Choroid plexus epithelial cell (primary cell): Measurements from ENCODE around the gene TFB2M.

Experiments used
- DNase-seq: peaks from one replicate; pipeline ENCODE4 v3.0.0-alpha.2; 2010; ENCODE audit warnings: low read depth
- H3K4me3 ChIP-seq: 2 replicates; pipeline ENCODE4 v1.5.1; 2011; ENCODE audit warnings: low read depth, mild to moderate bottlenecking, control low read depth, low read length, moderate library complexity
- TF ChIP-seq, protein P1 (sequence below): conservative IDR thresholded peaks from 2 replicates; pipeline ENCODE4 v1.5.1; 2011; ENCODE audit warnings: low read depth, mild to moderate bottlenecking, control low read depth, inconsistent platforms, low read length, moderate library complexity

Gene TFB2M

DNA sequence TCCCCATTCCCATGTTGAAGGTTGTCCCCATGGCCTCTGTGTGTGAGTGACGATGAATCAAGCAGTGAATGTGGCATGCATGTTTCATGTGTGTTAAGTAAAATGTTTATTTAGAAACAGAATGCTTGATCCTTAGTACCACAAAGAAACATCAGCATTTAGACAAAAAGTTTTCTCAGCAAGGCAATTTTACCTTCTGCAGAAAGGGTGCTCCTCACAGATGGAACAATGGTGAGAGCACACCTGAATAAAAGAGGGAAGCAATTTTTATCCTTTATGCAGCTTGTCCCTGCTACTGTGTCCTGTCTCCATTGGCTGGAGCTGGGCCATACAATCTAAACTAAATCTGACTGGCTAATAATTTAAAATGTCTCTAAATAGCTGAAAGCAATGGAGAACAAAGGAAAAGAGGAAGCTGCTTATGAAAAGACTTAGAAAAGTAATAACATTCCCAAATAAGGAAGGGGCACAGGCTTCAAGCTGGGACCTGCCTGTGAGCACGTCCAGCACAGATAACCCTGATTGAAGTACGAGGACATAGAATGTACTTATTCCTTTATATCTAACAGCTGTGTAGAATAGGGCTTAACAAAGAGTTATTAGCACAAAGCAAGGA, 50.6 kb downstream of the TFB2M start:
- TF ChIP-seq, protein P1, sequence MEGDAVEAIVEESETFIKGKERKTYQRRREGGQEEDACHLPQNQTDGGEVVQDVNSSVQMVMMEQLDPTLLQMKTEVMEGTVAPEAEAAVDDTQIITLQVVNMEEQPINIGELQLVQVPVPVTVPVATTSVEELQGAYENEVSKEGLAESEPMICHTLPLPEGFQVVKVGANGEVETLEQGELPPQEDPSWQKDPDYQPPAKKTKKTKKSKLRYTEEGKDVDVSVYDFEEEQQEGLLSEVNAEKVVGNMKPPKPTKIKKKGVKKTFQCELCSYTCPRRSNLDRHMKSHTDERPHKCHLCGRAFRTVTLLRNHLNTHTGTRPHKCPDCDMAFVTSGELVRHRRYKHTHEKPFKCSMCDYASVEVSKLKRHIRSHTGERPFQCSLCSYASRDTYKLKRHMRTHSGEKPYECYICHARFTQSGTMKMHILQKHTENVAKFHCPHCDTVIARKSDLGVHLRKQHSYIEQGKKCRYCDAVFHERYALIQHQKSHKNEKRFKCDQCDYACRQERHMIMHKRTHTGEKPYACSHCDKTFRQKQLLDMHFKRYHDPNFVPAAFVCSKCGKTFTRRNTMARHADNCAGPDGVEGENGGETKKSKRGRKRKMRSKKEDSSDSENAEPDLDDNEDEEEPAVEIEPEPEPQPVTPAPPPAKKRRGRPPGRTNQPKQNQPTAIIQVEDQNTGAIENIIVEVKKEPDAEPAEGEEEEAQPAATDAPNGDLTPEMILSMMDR, result no peak
- no peak overlapping the region for H3K4me3 ChIP-seq
- no peak for DNase-seq

DNA sequence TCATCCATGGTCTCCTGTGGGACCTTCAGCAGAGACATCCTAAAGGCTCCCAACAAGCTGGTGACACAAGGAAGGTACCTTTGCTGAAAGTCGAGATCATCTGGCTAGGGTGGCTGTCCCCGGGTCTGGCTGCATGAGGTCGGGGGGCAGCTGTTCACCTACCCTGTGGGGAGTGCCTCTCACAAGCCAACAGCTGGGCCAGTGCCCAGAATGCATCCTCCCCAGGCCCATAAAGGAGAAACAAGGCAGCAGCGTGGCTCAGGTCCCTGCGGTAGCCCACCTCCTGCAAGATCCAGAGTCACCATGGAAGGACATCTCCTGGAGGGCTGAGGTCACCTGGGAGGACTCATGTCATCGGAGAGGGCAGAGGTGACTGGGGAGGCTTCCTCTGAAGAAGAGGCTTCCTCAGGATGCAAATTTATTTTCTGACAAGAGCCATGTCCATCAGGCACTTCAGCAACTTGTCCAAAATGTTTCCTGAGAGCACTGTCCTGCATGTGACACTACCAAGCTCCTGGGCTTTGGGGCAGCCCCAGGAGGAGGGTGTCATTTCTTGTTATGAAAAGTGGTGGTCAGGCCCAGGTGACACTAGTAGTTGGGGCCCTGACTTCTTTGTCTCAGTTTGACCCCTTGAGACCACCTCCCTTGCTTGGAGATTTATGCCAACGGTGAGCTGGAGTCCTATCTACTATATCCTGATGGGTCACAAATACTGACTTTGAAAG, 52.3 kb downstream of the TFB2M start:
- no peak for DNase-seq
- no peak overlapping the region for H3K4me3 ChIP-seq
- TF ChIP-seq, protein P1, result no peak

DNA sequence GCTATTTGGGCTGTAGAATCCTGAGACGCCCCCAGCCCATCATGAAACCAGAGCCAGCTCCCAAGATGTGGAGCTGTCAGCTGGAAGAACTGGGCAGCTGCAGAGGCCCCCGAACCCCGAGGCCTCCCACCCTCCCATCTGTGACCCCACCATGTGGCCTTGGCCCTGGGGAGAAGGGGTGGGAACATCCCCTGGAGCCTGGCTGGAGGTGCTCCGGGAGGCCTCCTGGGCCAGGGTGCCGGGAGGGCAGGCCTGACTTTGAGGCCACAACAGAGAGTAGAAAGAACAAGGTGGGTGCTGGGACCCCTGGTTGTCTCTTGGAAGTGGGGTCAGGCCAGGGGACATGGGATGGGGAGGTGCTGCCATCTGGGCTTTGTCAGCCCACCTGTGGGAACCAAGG, 53.0 kb downstream of the TFB2M start:
- no peak for DNase-seq
- TF ChIP-seq, protein P1, result no peak
- H3K4me3 ChIP-seq, result no peak overlapping the region

DNA sequence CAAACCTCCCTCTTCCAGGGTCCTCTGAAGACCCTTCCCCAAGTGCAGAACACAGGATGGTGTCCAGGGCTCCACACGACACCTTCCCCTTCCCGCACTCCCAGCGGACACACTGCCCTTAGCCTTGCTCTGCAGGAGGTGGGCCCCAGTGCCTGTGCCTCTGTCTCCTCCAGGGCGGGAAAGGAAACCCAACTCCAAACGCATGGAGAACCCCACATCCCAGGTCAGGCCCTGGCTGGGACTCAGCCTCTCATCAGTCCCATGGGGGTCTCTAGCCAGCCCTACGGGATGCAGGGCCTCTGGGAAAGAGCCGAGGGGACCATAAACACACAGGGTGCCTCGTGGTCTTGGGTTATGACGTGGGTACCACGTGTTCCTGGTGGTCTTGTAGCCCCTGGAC, 53.4 kb downstream of the TFB2M start:
- no peak for DNase-seq
- TF ChIP-seq, protein P1, result no peak
- no peak overlapping the region for H3K4me3 ChIP-seq

DNA sequence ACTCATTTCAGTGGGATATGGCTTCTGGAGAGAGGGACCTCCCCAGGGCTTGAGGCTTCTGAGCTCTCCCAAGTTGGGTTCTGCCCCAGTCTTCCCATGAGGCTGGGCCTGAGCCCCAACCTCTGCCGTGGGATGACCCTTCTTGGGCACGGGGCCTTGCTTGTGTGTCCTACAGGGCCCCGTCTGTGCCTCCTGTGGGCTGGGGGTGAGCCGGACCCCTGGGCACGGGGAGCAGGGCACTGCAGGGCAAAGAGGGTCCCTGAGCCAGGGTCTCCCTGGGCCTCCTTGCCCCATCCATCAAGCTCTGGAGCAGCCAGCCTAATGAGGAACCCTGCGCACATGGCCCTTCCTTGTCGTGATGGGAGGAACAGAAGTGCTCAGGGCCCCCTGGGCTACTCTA, 53.8 kb downstream of the TFB2M start:
- TF ChIP-seq, protein P1, result no peak
- H3K4me3 ChIP-seq, result no peak overlapping the region
- no peak for DNase-seq

DNA sequence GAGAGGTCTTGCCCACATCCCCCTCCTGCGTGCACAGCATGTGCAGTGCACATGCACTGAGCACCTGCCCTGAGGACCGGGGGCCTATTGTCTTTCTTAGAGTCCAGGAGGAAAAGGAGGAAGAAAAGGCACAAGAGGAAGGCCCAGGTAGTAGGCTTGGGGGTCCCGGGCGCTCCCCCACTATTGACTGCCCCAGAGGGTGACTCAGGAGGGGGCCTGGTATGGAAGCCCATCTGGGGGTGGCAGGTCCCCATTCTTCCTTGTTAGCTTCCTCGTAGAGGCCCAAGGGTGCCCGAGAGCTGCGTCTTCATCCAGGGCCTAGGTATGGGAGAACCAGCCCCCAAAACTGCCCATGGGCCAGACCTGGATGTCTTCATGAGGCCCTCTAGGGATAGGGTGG, 54.9 kb downstream of the TFB2M start:
- no peak overlapping the region for H3K4me3 ChIP-seq
- DNase-seq, result no peak
- TF ChIP-seq, protein P1, result no peak
